22Rv1 (cell line): ENCODE measurements around the gene PSMG3.

Experiments used
- H3K27ac ChIP-seq: fragments of 450-650 bp; 2 replicates; pipeline ENCODE4 v1.5.1; 2017
- ZFX ChIP-seq: fragments of 450-650 bp; IDR thresholded peaks from 2 replicates; pipeline ENCODE4 v1.6.1; 2017; ENCODE audit warnings: antibody characterized with exemption, borderline replicate concordance
- TF ChIP-seq, protein P1 (sequence below): fragments of 450-650 bp; IDR thresholded peaks from 2 replicates; pipeline ENCODE4 v1.5.1; 2017; ENCODE audit warnings: mild to moderate bottlenecking

PSMG3 gene

DNA sequence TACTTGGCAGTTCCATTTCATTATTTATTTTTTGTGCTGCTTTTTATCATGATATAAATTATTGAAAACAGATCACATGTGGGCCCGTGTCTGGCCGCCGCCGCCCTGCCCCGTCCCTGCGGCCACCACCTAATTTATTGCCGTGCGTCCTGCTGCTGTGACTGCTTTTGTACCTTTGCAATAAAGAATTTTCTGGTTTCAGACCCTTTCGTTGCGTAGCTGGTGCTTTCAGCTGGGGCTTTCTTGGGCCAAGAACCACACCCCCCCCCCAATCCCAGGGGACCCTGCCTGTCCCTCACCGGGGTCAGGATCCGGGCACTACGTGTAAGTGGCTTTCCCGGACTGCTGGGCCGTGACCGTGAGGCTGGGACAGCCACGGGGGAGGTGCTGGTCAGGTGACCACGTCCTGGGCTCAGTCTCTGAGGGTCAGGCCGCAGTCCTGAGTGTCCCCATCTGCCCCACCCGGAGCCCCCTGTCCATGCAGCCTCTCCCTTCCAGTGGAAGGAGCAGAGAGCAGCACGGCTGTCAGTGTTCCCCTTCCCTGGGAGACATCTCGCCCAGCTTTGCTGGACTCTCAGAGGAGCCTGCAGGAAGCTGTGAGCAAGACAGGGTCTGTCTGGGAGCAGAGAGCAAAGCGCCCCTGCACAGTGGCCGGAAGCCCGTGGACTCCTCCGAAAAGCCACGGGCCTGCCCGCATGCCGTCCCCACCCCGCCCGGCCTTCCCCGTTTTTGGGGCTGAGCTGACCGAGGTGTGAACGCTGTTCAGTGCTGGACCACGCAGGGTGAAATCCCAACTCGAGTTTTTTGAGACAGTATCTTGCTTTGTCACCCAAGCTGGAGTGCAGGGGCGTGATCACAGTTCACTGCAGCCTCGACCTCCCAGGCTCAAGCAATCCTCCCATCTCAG lies 26.7 kb downstream of the PSMG3 start:
- TF ChIP-seq, protein P1, sequence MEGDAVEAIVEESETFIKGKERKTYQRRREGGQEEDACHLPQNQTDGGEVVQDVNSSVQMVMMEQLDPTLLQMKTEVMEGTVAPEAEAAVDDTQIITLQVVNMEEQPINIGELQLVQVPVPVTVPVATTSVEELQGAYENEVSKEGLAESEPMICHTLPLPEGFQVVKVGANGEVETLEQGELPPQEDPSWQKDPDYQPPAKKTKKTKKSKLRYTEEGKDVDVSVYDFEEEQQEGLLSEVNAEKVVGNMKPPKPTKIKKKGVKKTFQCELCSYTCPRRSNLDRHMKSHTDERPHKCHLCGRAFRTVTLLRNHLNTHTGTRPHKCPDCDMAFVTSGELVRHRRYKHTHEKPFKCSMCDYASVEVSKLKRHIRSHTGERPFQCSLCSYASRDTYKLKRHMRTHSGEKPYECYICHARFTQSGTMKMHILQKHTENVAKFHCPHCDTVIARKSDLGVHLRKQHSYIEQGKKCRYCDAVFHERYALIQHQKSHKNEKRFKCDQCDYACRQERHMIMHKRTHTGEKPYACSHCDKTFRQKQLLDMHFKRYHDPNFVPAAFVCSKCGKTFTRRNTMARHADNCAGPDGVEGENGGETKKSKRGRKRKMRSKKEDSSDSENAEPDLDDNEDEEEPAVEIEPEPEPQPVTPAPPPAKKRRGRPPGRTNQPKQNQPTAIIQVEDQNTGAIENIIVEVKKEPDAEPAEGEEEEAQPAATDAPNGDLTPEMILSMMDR = no peak; the same call in 1 of the 2 replicates
- TF ChIP-seq ZFX = no peak
- peak overlapping the region; percentile 46 for H3K27ac ChIP-seq

DNA sequence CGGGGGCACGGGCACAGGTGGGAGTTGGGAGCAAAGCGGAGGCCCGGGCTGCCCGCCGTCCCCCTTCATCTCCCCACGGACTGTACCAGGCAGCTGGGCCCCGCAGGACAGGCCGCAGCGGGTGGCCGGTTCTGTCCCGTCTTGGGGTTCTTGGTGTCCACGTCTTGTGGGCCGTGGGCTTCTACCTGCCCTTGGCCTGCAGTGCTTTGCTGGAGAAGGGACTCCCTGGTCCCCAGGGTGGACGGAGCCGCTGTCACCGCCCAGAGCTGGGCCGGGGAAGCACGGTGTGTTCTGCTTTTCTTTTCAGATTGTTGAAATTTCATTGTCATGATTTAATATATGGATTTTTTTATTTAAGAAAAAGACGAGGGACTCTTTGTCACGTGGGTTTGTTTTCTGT lies 27.5 kb downstream of the PSMG3 start:
- peak overlapping the region; percentile 46 for H3K27ac ChIP-seq
- TF ChIP-seq, protein P1 = no peak
- no peak for TF ChIP-seq ZFX

DNA sequence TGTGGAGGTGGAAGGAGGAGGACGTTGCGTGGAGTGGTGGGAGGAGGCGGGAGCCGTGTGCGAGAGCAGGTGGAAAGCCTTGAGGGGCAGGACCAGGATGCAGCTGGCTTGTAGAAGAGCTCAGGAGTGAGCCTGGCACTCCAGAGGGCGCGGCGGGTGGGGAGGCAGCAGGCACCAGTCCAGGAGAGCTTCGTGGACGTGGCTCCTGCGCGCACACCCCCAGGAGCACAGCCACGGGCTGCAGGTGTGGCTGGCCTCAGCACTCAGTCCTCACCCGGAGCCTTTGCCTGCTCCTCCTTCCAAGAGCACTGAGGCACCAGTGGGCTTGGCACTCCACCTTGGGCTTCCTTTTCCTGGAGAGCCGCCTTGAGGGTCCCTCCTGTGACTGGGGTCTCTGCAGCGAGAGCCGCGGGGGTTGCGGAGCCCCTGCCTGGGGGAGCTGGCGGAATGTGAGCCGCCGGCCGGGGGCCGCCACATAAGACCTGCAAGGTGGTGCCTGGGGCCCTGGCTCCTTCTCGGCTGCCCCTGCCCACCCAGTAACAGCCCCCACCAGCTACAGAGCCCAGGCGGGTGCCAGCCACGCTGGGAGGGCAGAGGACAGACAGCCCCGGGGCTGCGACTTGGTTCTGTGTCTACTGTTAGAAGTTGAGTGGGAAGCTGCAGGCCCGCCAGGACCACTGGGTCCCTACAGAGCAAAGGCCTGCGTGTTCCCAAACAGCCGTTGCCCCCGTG lies 28.2 kb downstream of the PSMG3 start:
- peak overlapping the region; percentile 46 for H3K27ac ChIP-seq
- no peak for TF ChIP-seq ZFX
- TF ChIP-seq, protein P1 = no peak

DNA sequence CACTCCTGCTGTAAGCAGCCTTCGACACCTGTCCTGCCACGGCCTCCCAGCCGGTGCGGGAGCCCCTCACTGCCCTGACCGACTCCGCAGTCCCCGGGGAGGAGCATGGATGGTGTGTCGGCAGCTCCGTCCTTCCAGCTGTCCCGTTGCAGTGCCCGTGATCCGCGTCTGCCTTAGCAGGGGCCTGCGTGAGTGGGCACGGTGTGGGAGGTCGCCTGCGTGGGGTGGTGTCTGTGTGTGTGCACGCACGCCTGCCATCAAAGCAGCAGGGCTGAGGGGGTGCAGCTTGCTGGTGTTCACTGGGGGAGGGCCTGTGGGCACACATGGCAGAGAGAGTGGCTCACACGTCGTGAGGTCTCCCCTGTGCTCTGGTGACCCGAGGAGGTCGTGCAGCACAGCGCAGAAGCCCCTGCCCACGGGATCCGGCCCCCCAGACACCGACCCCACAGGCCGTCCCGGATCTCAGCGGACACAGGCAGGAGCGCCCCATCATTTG lies 29.0 kb downstream of the PSMG3 start:
- no peak for TF ChIP-seq ZFX
- TF ChIP-seq, protein P1 = no peak
- no peak overlapping the region for H3K27ac ChIP-seq

DNA sequence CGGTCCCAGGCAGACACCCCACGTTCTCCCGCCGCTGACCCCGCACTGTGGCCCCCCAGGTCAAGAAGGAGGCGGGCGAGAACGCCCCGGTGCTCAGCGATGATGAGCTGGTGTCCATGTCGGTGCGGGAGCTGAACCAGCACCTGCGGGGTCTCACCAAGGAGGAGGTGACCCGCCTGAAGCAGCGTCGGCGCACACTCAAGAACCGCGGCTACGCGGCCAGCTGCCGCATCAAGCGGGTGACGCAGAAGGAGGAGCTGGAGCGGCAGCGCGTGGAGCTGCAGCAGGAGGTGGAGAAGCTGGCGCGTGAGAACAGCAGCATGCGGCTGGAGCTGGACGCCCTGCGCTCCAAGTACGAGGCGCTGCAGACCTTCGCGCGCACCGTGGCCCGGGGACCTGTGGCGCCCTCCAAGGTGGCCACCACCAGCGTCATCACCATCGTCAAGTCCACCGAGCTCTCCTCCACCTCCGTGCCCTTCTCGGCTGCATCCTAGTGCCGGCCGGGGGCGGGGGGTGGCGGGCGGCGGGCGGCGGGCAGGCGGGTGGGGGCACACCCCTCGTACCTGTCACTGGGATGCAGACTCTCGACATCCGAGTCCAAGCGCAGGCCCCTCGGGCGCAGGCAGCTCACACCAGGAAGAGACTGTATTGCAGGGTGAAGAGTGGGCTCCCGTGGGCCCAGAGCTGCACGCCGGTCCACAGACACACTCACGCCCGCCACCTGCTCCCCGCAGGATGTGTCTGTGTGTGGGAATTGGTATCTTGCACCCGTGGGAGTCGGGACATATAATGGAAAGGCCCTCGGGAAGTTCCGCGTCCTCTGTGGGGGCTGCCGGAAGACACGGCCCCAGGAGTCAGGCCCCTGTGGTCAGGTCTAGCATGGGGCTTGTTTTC lies 29.7 kb downstream of the PSMG3 start:
- H3K27ac ChIP-seq = no peak overlapping the region
- TF ChIP-seq ZFX = no peak
- TF ChIP-seq, protein P1 = no peak

DNA sequence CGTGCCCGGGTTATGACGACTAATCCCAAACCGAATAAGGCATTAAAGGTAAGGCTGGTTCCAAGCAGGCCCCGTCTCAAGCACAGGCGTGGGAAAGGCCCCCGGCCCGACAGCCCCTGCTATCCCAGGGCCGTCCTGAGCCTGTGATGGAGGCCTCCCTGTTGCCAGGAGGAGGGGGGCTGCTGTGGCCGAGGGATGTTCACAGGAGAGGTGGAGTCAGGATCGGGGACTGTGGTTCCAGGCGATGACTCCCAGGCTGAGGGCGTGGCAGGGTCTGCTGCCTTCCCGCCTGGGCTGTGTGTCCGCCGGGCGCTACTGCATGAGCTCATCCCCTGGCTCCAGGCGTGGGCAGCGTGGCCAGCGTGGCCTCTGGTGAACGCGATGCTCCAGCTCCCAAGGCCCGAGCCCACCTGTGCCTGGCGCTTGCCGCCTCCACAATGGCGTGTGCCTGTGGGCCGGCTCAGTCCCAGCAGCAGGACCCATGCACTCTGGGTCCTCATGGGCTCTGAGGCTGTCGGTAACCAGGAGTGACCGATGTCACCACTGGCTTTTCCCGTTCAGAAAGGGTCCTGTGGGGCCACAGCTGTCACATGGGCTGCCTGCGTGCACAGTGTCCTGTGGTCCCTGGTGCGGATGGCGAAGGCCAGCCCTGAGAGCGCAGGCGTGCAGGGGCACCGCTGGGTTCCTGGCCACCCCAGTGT lies 30.5 kb downstream of the PSMG3 start:
- peak overlapping the region; percentile 93; the same call in 1 of the 2 replicates for H3K27ac ChIP-seq
- TF ChIP-seq ZFX = no peak
- TF ChIP-seq, protein P1 = no peak
